NCI-H128 (cell line): ENCODE measurements around the gene RARS1.
"Not testable (repeated sequence)": the region's sequence is repeated elsewhere in the genome, so short reads cannot be mapped to it uniquely, and the experiment has no call there.

Experiments used
- DNase-seq: peaks from one replicate; lab custom pipeline; 2025; ENCODE audit not compliant: unreplicated experiment; lab: John Stamatoyannopoulos, UW

Gene RARS1

DNA sequence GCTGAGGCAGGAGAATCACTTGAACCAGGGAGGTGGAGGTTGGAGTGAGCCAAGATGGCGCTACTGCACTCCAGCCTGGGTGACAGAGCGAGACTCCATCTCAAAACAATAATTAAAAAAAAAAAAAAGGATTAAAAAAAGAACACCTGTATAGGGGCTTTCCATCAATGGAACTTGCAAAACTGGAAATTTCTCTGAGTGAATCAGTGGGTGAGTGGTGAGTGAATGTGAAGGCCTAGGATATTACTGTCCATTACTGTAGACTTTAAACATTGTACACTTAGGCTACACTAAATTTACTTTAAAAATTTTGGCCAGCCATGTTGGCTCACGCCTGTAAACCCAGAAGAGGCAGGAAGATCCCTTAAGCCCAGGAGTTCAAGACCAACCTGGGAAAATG is 5.7 kb upstream of the RARS1 start:
- no peak for DNase-seq

DNA sequence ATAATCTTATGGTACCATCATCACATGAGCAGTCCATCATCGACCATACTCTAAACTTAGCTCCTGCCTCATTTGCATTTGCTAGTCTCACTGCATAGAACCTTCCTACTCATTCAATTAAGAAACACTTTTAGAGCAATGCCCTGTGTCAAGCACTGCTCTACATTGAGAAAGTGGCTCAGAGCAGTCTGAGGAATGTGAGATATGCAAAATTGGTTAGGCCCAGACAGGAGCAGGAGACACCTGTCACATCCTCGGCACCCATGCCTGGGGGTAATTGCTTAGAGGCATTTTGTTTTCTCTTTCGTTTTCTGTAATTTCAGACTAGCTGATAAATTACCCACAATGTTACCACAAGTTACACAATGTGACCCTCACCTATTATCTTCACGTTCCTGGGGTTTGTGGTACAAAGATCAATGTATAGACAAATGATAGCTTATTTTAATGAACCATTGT is 4.9 kb upstream of the RARS1 start:
- no peak for DNase-seq

DNA sequence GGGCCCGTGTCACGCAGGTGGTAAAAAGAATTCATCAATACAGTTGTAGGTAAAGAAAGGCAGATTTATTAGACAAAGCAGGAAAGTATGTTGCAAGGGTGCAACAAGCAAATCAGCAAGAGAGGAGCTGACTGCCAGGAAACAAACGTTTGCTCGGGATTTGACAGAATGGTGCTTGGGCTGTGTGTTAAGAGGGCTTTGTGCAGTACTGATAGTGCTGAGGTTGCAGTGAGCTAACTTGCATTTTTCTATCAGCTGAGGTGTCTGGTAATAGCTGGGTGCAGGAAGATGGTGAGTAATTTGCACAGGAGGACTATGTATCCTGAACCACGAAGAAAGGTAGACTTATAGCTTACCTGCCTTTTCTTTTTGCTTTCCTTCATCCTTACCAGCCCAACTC is 3.9 kb upstream of the RARS1 start:
- DNase-seq, result no peak

DNA sequence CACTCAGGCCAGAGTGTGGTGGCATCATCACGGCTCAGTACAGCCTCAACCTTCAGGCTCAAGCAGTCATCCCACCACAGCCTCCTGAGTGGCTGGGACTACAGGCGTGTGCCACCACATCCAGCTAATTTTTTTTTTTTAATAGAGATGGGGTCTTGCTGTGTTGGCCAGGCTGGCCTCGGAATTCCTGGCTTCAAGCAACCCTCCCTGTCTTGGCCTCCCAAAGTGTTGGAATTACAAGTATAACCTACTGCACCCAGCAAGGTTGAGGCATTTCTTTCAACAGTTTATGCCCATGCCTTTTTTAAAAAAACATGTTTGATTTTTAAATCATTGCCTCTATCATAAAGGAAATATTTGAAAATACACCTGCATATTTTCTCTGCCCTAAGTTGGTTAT is 2.8 kb downstream of the RARS1 start:
- DNase-seq, result no peak

DNA sequence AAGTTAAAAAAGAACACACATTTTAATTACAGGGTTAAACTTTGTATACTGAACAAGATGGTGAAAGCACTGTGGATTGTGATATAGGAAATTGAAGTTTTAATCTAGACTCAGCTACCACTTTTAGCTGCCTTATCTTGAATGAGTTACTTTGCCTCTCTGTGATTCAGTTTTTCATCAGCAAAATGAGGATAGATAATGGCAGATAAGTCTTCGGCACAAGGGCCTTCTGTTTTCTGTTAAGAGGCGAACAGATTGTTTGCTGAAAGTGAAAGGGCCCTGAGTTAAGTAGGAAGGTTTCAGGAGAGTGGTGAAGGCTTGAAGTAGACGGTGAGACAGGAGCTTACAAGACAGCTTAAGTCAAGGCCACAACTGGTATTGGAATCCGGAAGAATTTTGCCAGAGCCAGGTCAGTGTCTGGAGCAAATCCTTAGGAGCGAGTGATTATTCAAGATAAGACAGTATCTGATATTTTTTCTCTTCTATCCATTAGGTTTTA is 7.8 kb downstream of the RARS1 start:
- no peak for DNase-seq

DNA sequence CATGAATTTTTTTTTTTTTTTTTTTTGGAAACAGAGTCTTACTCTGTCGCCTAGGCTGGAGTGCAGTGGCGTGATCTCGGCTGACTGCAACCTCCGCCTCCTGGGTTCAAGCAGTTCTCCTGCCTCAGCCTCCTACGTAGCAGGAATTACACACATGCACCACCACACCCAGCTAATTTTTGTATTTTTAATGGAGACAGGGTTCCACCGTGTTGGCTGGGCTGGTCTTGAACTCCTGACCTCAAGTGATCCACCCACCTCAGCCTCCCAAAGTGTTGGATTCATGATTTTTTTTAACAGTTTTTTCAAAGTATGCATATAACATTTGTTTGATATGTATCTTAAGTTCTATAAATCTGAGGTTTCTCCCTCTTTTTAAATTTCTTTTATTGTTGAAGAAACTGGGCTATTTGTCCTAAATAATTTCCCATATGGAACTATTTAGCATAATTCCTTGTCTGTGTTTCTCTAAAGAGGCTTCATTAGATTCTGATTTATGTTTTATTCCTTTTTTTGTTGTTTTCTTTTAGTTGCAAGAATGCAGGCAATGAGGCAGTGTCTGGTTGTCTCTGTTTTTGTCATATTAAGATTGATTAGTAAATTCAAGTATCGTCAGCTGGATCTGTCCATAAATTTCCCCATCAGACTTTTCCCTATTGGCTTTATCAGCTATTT is 16.4 kb downstream of the RARS1 start:
- DNase-seq, result no peak

DNA sequence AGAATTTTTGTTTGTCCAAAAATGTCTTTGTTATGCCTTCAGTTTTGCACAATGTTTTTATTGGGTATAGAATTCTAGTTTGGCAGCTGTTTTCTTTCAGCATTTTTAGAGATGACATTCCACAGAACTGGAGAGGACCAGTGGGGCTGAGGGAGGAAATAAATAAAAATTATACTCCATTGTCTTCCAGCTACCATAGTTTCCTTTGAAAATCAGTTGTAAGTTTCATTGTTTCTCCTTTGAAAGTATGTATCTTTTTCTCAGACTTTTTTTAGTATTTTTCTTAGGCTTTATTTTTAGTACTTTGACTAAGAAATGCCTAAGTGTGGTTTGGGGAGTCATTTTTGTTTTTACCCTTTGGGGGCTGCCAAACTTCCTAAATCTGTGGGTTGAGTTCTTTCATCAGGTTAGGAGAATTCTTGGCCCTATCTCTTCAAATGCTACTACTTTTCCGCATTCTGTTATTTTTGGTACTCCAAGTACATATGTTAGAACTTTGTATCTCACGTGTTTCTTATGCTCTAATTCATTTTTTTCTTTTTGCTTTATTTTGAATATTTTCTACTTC is 27.7 kb downstream of the RARS1 start:
- DNase-seq, result no peak

DNA sequence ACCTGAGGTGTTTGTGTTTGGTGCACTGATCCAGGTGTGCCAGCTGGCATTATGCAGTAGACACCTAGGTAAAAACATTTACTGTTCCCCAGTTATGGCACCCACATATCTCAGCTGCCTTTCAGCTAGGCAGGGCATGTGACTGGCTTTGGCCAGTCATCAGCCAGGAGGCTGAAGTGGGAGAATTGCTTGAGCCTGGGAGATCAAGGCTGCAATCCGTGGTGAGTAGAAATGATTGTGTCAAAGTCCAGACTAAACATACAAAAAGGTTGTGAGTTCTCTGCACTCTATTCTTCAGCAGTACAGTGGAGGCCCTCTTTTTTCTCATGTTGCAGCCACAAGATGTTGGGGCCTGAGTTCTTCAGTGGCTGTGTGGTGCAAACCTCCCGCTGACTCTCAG is 39.6 kb downstream of the RARS1 start:
- no peak for DNase-seq

DNA sequence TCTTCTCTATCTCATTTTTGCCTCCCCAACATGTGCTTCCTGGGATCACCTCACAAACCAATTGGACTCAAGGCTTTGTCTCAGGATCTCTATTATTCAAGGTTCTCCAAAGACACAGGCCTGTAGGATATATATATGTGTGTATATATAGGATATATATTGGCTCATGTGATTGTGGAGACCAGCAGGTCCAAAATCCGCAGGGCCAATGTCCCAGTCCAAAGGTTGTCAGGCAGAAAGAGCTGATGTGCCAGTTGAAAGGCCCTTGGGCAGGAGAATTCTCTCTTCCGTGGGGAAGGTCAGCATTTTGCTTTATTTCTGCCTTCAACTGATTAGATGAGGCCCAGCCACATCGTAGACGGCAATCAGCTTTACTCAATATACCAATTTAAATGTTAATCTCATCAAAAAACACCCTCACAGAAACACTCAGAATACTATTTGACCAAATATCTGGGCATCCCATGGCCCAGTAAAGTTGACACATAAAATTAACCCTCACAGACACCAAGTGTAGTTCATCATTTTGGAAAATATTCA is 41.6 kb downstream of the RARS1 start:
- DNase-seq, result no peak

DNA sequence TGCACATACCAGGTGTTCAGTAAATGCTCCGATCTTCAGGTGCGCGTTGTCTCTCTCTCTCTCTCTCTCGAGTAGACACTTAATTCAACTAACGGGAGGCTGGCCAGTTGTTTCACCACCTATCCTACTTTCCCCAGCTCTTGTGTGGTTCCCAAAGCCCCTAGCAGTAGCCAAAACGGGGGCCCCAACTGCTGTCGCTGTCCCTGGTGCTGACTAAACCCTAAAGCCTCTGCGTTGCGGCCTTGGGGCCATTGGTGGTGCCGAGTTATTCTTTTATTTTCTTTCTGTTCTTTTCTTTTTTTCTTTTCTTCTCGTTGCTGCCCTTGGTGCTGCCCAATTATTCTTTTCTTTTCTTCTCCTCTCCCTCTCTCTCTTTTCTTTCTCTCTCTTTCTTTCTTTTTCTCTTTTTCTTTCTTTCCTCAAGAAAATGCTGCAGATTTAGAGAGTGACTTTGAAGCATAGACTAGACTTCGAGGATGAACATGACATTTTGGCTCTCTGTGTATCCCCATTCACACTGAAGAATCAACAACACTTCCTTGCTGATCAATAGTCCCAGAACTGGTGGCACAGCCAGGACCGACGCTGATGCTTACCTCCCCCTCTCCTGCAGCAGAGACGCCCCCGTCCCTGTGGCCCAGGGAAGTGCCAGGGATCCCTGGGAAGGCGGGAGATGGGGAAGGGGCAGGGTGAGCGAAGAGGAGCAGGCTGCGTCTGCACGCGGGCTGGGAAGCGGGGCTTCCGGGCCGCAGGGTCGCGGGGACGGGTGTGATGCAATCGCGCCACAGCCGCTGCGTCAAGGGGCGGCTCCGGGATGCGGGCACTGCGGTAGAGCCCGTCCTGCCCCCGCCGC is 42.5 kb downstream of the RARS1 start, which contains the start of gene FBLL1:
TSS of gene FBLL1 (plus strand) at position 785 of the 853 bp plus-strand sequence. CDS start 200 bp downstream, outside the sequence.
- DNase-seq, result peak; percentile 6

DNA sequence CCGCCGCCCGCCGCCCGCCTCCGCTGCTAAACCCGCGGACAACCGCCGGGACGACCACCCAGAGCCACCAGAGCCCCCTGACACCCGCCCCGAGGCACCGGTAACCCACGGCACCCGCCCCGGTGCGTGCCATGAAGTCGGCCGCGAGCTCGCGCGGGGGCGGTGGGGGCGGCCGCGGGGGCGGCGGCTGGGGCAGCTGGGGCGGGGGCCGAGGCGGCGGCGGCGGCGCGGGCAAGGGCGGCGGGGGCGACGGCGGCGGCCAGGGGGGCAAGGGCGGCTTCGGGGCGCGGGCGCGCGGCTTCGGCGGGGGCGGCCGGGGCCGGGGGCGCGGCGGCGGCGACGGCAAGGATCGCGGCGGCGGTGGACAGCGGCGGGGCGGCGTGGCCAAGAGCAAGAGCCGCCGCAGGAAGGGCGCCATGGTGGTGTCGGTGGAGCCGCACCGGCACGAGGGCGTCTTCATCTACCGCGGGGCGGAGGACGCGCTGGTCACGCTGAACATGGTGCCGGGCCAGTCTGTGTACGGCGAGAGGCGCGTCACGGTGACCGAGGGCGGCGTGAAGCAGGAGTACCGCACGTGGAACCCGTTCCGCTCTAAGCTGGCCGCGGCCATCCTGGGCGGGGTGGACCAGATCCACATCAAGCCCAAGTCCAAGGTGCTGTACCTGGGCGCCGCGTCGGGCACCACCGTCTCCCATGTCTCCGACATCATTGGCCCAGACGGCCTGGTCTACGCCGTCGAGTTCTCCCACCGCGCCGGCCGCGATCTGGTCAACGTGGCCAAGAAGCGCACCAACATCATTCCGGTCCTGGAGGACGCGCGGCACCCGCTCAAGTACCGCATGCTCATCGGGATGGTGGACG is 43.3 kb downstream of the RARS1 start:
- no peak for DNase-seq

DNA sequence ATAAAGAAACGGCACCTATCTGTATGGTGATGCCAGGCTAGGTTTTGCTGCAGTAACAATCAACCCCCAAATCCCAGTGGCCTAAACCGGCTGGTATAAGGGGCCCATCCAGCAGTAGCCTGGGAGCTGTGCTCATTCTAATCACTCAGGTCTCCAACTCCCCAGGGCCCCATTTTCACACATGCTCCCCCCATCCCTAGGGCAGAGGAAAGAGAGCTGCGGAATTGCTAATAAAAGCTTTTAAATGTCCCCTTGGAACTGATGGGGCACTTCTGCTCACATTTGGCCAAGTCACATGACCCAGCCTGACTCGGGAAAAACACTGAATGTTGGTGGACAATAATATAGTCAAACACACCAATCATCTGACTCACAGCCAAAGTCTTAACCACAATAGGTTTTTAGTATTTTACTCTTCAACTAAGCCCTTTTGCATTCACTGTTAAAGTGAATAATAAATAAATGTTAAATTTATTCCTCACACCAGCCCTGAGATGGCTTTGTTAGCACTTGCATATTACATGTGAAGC is 44.4 kb downstream of the RARS1 start:
- no peak for DNase-seq

DNA sequence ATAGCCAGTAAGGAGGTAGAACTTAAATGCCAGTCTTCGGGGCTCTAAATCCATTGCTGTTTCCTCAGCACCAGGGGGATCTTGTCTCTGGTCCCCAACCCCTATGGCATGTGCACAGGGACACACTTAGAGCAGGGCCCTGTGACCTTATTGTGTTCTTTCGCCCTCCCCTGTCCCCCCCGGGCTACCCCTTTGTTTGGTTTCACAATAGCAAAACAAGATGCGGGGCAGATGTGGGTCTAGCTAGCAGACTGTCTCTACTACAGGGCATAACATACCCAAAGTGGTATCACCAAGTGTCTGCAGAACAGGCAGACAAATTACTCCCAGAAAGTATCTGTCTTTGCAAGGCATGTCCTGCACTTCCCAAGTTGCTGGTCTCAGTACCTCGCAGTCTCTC is 44.9 kb downstream of the RARS1 start:
- no peak for DNase-seq

DNA sequence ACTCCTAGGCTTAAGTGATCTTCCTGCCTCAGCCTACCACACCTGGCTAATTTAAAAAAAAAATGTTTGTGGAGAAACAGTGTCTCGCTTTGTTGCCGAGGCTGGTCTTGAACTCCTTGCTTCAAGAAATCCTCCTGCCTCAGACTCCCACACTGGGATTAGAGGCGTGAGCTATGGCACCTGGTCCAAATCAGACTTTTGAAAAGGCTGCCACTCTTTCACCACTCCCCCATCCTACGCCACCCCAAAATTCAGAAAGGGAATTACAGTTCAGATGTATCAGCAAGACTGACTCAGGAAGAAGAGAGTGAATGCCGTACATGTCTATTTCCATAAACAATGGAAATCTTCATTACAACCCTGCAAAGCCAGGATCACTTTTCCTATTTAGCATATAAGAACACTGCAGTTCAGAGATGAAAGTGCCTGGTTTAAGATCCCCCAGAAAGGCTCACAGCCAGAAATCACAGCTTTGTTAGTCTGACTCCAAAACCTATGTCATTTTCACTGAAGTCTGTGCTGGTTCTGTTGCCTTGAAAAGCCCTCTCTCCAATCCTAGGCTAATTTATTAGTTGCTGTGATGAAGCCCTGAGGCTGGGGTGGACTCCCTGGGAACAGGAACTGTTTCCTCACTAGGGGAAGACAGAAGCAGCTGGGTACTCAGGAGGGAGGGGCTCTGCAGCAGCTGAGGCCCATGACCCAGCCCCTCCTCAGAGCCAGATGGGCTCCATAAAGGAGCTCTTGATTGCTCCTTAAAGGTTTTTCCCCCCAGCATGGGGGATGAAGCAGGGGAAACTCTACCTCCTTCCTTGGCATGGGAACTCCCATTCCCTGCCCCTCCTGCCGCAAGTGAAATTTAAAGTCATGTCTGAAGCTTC is 46.0 kb downstream of the RARS1 start:
- DNase-seq, result no peak

DNA sequence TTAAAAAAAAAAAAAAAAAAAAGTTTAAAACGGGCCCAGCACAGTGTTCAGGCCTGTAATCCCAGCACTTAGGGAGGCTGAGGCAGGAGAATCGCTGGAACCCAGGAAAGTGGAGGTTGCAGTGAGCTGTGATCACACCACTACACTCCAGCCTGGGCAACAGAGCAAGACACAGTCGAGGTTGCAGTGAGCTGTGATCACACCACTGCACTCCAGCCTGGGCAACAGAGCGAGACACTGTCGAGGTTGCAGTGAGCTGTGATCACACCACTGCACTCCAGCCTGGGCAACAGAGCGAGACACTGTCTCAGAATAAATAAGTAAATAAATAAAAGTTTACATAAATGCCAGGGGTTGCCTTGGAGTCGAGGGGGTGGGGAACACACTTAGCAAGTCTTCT is 48.1 kb downstream of the RARS1 start:
- not testable (repeated sequence) for DNase-seq

DNA sequence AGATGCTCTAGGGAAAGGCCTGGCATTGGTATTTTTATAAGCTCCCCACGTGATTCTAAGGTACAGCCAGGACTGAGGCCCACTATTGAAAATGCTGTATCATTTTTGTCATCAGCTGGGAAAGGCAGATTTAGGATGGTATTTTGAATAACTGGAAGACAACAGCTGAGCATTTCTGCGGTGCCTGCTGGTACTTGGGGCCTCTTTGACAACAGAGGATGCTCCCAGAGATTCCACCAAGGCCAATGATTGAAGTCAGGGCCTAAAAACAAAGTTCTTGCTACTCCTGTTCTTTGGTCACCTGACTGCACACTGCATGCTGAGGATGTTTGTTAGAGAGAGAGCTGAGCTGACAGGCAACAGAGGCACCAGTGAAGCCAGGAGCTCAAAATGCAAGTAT is 50.9 kb downstream of the RARS1 start:
- DNase-seq, result no peak

DNA sequence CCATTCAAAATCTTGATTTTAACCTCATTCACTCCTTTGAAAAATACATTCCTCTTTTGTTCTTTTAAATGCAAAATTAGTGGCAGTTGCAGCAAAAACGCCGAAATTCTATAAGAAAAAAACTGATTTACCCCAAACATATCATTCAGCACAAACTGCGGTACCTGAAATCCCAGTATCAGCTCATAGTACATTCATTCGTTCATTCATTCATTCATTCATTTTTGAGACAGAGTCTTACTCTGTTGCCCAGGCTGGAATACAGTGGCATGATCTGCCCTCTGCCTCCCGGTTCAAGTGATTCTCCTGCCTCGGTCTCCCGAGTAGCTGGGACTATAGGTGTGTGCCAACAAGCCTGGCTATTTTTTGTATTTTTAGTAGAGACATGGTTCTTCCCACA is 63.3 kb downstream of the RARS1 start:
- DNase-seq, result no peak

DNA sequence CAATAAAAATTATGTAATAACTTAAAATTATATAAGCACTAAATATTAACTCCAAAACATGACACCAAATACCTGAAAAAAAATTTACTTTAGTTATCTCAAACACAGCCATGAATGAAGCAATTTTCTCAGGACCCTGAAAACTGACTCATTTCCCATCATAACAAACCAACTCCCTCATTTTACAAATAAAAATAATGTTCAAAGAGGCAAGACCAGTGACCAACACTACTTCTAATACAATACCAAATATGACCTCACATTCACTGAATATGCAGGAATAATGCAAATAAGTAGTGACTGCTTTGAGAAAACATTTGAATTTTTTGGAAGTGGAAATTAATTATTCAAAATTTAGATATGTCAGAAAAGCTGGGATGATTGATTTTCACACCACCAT is 64.4 kb downstream of the RARS1 start:
- no peak for DNase-seq

DNA sequence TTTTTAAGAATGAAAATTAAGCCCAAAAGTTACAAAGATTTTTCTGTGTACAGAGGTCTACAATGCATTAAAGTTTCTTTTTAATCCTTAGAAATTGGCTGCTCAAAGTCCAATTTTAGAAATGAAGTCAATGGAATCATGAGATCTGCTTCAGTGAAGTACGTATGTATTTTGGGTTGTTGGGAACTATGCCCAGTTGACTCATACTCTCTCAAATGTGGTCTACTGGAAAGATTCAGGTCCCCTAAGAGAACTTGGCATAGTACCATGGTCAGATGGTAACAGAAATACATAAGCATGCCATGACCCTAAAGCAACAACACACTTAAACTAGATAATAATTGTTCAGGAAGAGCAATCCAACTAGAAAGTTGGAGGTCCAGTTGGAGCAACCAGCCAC is 65.9 kb downstream of the RARS1 start:
- no peak for DNase-seq
